Neuron (in vitro differentiated cells): ENCODE data around the gene NUAK1.

Source experiments
- H2AFZ ChIP-seq: one replicate; pipeline ENCODE4 v1.6.1; 2013; ENCODE audit warnings: low read depth, mild to moderate bottlenecking, inconsistent platforms, low read length, moderate library complexity
- H3K27me3 ChIP-seq: one replicate; pipeline ENCODE4 v1.6.1; 2013; ENCODE audit warnings: low read length; ENCODE audit not compliant: insufficient read depth
- H3K36me3 ChIP-seq: one replicate; pipeline ENCODE4 v1.6.1; 2013; ENCODE audit warnings: low read length; ENCODE audit not compliant: insufficient read depth
- H3K4me1 ChIP-seq: one replicate; pipeline ENCODE4 v1.6.1; 2013; ENCODE audit warnings: low read length; ENCODE audit not compliant: insufficient read depth
- H3K4me3 ChIP-seq: 2 replicates; pipeline ENCODE4 v1.5.1; 2013; ENCODE audit warnings: mild to moderate bottlenecking, low read length, moderate library complexity
- H3K9me3 ChIP-seq: one replicate; pipeline ENCODE4 v1.6.1; 2013; ENCODE audit warnings: low read length

The NUAK1 gene

GRCh38 chr12:106132175-106133135, 6.3 kb downstream of the NUAK1 start:
- Histone ChIP-seq H3K36me3 (peaks cover 2% of the 10 kb centered on the region), H3K4me1 (peaks cover 52% of the 10 kb centered on the region), H3K27me3 (no peaks in the 10 kb centered on the region), H3K4me3 (no peak overlapping the region), H3K9me3 (no peaks in the 10 kb centered on the region), H2AFZ (no peak overlapping the region)

- Histone ChIP-seq H2AFZ (no peak overlapping the region), H3K9me3 (no peaks in the 10 kb centered on the region), H3K27me3 (no peaks in the 10 kb centered on the region), H3K4me3 (no peak overlapping the region), H3K36me3 (peaks cover 2% of the 10 kb centered on the region), H3K4me1 (peaks cover 51% of the 10 kb centered on the region)
Measured at GRCh38 chr12:106131676-106132075, 7.1 kb downstream of the NUAK1 start.

GRCh38 chr12:106130474-106131113, 8.2 kb downstream of the NUAK1 start:
- peaks cover 44% of the 10 kb centered on the region for H3K4me1 ChIP-seq
- no peaks in the 10 kb centered on the region for H3K9me3 ChIP-seq
- H3K27me3 ChIP-seq = no peaks in the 10 kb centered on the region
- H2AFZ ChIP-seq = no peak overlapping the region
- H3K36me3 ChIP-seq = peaks cover 2% of the 10 kb centered on the region
- no peak overlapping the region for H3K4me3 ChIP-seq

- H3K27me3 ChIP-seq = no peaks in the 10 kb centered on the region
- no peak overlapping the region for H3K4me3 ChIP-seq
- H3K4me1 ChIP-seq = peaks cover 29% of the 10 kb centered on the region
- no peak overlapping the region for H2AFZ ChIP-seq
- no peaks in the 10 kb centered on the region for H3K9me3 ChIP-seq
- H3K36me3 ChIP-seq = peaks cover 5% of the 10 kb centered on the region
Measured at GRCh38 chr12:106128585-106129328, 10.0 kb downstream of the NUAK1 start.

- Histone ChIP-seq H3K4me1 (peaks cover 27% of the 10 kb centered on the region), H2AFZ (no peak overlapping the region), H3K9me3 (no peaks in the 10 kb centered on the region), H3K4me3 (no peak overlapping the region), H3K36me3 (peaks cover 6% of the 10 kb centered on the region), H3K27me3 (no peaks in the 10 kb centered on the region)
Measured at GRCh38 chr12:106127338-106128126, 11.2 kb downstream of the NUAK1 start.

GRCh38 chr12:106126441-106127337, 12.1 kb downstream of the NUAK1 start:
- Histone ChIP-seq H3K4me1 (peaks cover 20% of the 10 kb centered on the region), H3K4me3 (no peak overlapping the region), H3K27me3 (no peaks in the 10 kb centered on the region), H3K36me3 (peaks cover 13% of the 10 kb centered on the region), H3K9me3 (no peaks in the 10 kb centered on the region), H2AFZ (no peak overlapping the region)

GRCh38 chr12:106125351-106126095, 13.2 kb downstream of the NUAK1 start:
- H3K4me3 ChIP-seq = no peak overlapping the region
- H3K9me3 ChIP-seq = no peaks in the 10 kb centered on the region
- H3K4me1 ChIP-seq = peaks cover 19% of the 10 kb centered on the region
- H2AFZ ChIP-seq = no peak overlapping the region
- peaks cover 19% of the 10 kb centered on the region for H3K36me3 ChIP-seq
- H3K27me3 ChIP-seq = no peaks in the 10 kb centered on the region

GRCh38 chr12:106123551-106124081, 15.1 kb downstream of the NUAK1 start:
- Histone ChIP-seq H3K27me3 (no peaks in the 10 kb centered on the region), H3K36me3 (peaks cover 18% of the 10 kb centered on the region), H3K4me3 (no peak overlapping the region), H3K9me3 (no peaks in the 10 kb centered on the region), H2AFZ (no peak overlapping the region), H3K4me1 (peaks cover 24% of the 10 kb centered on the region)

GRCh38 chr12:106123110-106123509, 15.6 kb downstream of the NUAK1 start:
- Histone ChIP-seq H3K4me3 (no peak overlapping the region), H3K4me1 (peaks cover 28% of the 10 kb centered on the region), H3K36me3 (peaks cover 18% of the 10 kb centered on the region), H3K27me3 (no peaks in the 10 kb centered on the region), H2AFZ (no peak overlapping the region), H3K9me3 (no peaks in the 10 kb centered on the region)

GRCh38 chr12:106122004-106122403, 16.8 kb downstream of the NUAK1 start:
- H3K27me3 ChIP-seq = no peaks in the 10 kb centered on the region
- H3K36me3 ChIP-seq = peaks cover 18% of the 10 kb centered on the region
- H2AFZ ChIP-seq = no peak overlapping the region
- H3K4me3 ChIP-seq = no peak overlapping the region
- H3K4me1 ChIP-seq = peaks cover 28% of the 10 kb centered on the region
- H3K9me3 ChIP-seq = no peaks in the 10 kb centered on the region

- Histone ChIP-seq H3K27me3 (no peaks in the 10 kb centered on the region), H3K4me3 (no peak overlapping the region), H3K9me3 (no peaks in the 10 kb centered on the region), H2AFZ (no peak overlapping the region), H3K4me1 (peaks cover 40% of the 10 kb centered on the region), H3K36me3 (peaks cover 18% of the 10 kb centered on the region)
Measured at GRCh38 chr12:106120519-106121105, 18.1 kb downstream of the NUAK1 start.
